Measurements from ENCODE around the gene SMPD3.

- TF ChIP-seq CTCF (IDR thresholded peaks at IDR 0.05): no peak
- TF ChIP-seq POLR2A (IDR thresholded peaks at IDR 0.05): no peak
Observed at GRCh38 chr16:68371276-68371651, 77.0 kb downstream of the SMPD3 start.
